GM23248 (cell line): ENCODE results near the gene TRAK1.

Source experiments
- EZH2 ChIP-seq: fragments of 200-600 bp; sonication (generic); IDR thresholded peaks from 2 replicates; pipeline ENCODE4 v1.6.1; 2018; ENCODE audit warnings: antibody characterized with exemption, mild to moderate bottlenecking; ENCODE audit not compliant: insufficient read depth, poor library complexity, severe bottlenecking
- EZH2phosphoT487 ChIP-seq: fragments of 200-600 bp; sonication (generic); IDR thresholded peaks from 2 replicates; pipeline ENCODE4 v1.6.1; 2018; ENCODE audit warnings: antibody characterized with exemption, moderate library complexity, mild to moderate bottlenecking, low read depth; ENCODE audit not compliant: insufficient read depth

GRCh38 chr3:42224178-42224577, 133.0 kb downstream of the TRAK1 start:
- TF ChIP-seq EZH2, result no peak
- no peak for TF ChIP-seq EZH2phosphoT487
